Measurements from ENCODE around the gene CSTB. TPM values are rescaled to one million over a fixed set of nuclear protein-coding genes. Genes with fewer than 3 reads are reported as not detected.

CSTB gene
- total and polyA plus RNA-seq, 2 donors (not counting 1 experiment from before 2014, with no cell fraction given) = 14.0 to 28.3 TPM

DNA sequence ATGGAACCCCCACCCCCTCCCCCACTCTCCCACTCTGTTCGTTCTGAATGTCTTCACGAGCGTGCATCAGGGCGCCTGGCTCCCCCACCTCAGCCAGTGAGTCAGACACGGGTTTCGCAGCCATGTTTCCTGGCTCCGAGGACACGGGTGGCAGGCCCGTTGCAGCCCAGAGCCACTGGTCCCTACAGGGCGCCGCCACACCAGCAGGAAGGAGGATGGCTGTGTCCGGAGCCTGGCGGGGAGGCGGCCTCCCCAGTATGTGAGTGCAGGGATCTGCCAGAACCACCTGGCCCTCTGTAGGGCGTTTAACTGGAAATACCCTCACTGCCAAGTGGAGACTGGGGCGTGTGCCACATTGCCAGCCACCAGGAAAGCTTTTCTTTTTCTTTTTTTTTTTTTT lies 18.5 kb downstream of the CSTB start:
- no peaks in the 10 kb centered on the region for H4K20me1 ChIP-seq (ENCODE audit: control insufficient read depth, insufficient read depth, low read length, poor library complexity, severe bottlenecking)
- H3K4me1 Mint-ChIP-seq = no peaks in the 10 kb centered on the region
- DNase-seq = no peak

DNA sequence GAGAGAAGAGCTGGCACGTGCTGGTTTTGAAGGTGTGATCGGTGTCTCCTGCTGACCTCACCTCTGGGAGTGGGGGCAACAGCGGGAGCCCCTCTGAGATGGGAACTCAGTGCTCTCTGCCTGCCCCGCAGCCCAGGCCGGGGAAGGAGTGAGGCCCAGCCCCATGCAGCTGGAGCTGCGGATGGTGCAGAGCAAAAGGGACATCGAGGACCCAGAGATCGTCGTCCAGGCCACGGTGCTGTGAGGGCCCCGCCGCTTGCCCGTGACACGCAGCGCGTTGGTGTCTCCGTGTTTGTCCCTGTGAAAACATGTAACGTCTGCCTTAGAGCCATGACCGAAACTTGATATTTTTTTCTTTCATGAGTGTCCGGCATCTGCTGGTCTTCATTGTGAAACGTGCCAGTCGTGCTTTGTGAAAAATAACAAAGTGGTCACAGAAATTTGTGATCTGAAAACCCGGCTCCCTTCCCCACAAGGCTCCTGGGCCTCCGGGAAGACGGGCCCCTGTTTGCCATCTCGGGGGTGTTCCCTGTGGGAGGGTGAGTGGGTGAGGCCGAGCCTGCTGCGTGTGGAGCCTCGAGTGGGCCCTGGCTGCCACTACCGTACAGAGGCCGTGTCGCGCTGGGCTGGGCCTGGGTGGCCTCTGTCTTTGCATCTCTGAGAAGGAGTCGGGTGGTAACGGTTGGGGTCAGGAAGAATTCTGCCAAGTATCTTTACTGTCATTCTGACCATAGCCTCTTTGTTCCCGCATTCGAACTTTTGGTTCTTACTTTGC lies 20.1 kb downstream of the CSTB start:
- H3K4me3 Mint-ChIP-seq = no peak overlapping the region
- no peaks in the 10 kb centered on the region for H4K20me1 ChIP-seq (ENCODE audit: control insufficient read depth, insufficient read depth, low read length, poor library complexity, severe bottlenecking)
- CTCF ChIA-PET = no interaction called here

More for the DNA sequence above, 18.5 kb downstream of the CSTB start:
- WGBS (ENCODE audit: insufficient coverage) = 97% methylated on average over 16 of the region's 16 CpGs
- Histone ChIP-seq H2AFZ (ENCODE audit: insufficient read depth, low read depth, low read length, poor library complexity, severe bottlenecking) (no peak overlapping the region), H3K36me3 (replicated peaks in 1 of 2; ENCODE audit: control extremely low read depth in 1 of 2, control insufficient read depth in 1 of 2, extremely low read depth in 1 of 2, insufficient read depth in 2 of 2, low read length in 1 of 2) (peaks cover 0 to 37% of the 10 kb centered on the region in 2 experiments), H3K4me3 (ENCODE audit: control extremely low read depth in 1 of 5, extremely low read depth in 1 of 5, insufficient read depth in 1 of 5, low read depth in 2 of 5, low read length in 4 of 5) (no peak overlapping the region), H3K9me3 (ENCODE audit: control extremely low read depth in 1 of 3, control insufficient read depth in 2 of 3, insufficient read depth in 1 of 3, low read length in 2 of 3) (peaks cover 0 to 8% (median 0%) of the 10 kb centered on the region in 3 donors), H3K4me2 (replicated peaks; ENCODE audit: low read depth, low read length, poor library complexity, severe bottlenecking) (no peak overlapping the region), H3K4me1 (ENCODE audit: control insufficient read depth in 2 of 2, insufficient read depth in 2 of 2, low read length in 2 of 2) (no peaks in the 10 kb centered on the region), H3K27ac (ENCODE audit: low read length in 2 of 2) (no peak overlapping the region), H3K27me3 (replicated peaks in 1 of 4; ENCODE audit: control extremely low read depth in 1 of 4, control insufficient read depth in 3 of 4, insufficient read depth in 4 of 4, low read length in 3 of 4) (no peaks in the 10 kb centered on the region), H3K9ac (ENCODE audit: low read length) (no peak overlapping the region), H3K79me2 (ENCODE audit: control insufficient read depth, insufficient read depth, low read length) (no peaks in the 10 kb centered on the region)
- no peak overlapping the region for H3K4me3 Mint-ChIP-seq
- ChIA-PET POLR2A (no interaction called here), CTCF (no interaction called here)
- no peak for ATAC-seq (ENCODE audit: low read depth)
- TF ChIP-seq, protein P1, sequence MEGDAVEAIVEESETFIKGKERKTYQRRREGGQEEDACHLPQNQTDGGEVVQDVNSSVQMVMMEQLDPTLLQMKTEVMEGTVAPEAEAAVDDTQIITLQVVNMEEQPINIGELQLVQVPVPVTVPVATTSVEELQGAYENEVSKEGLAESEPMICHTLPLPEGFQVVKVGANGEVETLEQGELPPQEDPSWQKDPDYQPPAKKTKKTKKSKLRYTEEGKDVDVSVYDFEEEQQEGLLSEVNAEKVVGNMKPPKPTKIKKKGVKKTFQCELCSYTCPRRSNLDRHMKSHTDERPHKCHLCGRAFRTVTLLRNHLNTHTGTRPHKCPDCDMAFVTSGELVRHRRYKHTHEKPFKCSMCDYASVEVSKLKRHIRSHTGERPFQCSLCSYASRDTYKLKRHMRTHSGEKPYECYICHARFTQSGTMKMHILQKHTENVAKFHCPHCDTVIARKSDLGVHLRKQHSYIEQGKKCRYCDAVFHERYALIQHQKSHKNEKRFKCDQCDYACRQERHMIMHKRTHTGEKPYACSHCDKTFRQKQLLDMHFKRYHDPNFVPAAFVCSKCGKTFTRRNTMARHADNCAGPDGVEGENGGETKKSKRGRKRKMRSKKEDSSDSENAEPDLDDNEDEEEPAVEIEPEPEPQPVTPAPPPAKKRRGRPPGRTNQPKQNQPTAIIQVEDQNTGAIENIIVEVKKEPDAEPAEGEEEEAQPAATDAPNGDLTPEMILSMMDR (IDR thresholded peaks at IDR 0.05) = no peak
- TF ChIP-seq EZH2 (IDR thresholded peaks at IDR 0.05; ENCODE audit: borderline replicate concordance, insufficient read depth, low read depth, low read length, poor library complexity, severe bottlenecking) = no peak
- H3K27me3 Mint-ChIP-seq = no peaks in the 10 kb centered on the region
- intact Hi-C loops (cut with micrococcal nuclease) = no loop called here
- no peaks in the 10 kb centered on the region for H3K9me3 Mint-ChIP-seq (ENCODE audit: insufficient read depth)
- H3K27ac Mint-ChIP-seq = no peak overlapping the region

More for the DNA sequence above, 20.1 kb downstream of the CSTB start:
- ATAC-seq (ENCODE audit: low read depth) = no peak
- Histone ChIP-seq H3K79me2 (ENCODE audit: control insufficient read depth, insufficient read depth, low read length) (no peaks in the 10 kb centered on the region), H3K4me2 (replicated peaks; ENCODE audit: low read depth, low read length, poor library complexity, severe bottlenecking) (no peak overlapping the region), H2AFZ (ENCODE audit: insufficient read depth, low read depth, low read length, poor library complexity, severe bottlenecking) (no peak overlapping the region), H3K27ac (ENCODE audit: low read length in 2 of 2) (no peak overlapping the region), H3K4me3 (ENCODE audit: control extremely low read depth in 1 of 5, extremely low read depth in 1 of 5, insufficient read depth in 1 of 5, low read depth in 2 of 5, low read length in 4 of 5) (no peak overlapping the region), H3K4me1 (ENCODE audit: control insufficient read depth in 2 of 2, insufficient read depth in 2 of 2, low read length in 2 of 2) (no peaks in the 10 kb centered on the region), H3K9ac (ENCODE audit: low read length) (no peak overlapping the region), H3K36me3 (replicated peaks in 1 of 2; ENCODE audit: control extremely low read depth in 1 of 2, control insufficient read depth in 1 of 2, extremely low read depth in 1 of 2, insufficient read depth in 2 of 2, low read length in 1 of 2) (peaks cover 0 to 37% of the 10 kb centered on the region in 2 experiments), H3K27me3 (replicated peaks in 1 of 4; ENCODE audit: control extremely low read depth in 1 of 4, control insufficient read depth in 3 of 4, insufficient read depth in 4 of 4, low read length in 3 of 4) (no peaks in the 10 kb centered on the region), H3K9me3 (ENCODE audit: control extremely low read depth in 1 of 3, control insufficient read depth in 2 of 3, insufficient read depth in 1 of 3, low read length in 2 of 3) (peaks cover 0 to 8% (median 0%) of the 10 kb centered on the region in 3 donors)
- H3K4me1 Mint-ChIP-seq = no peaks in the 10 kb centered on the region
- 98% methylated on average over 33 of the region's 37 CpGs for WGBS (ENCODE audit: insufficient coverage)
- TF ChIP-seq, protein P1 (IDR thresholded peaks at IDR 0.05) = no peak
- no peak for TF ChIP-seq EZH2 (IDR thresholded peaks at IDR 0.05; ENCODE audit: borderline replicate concordance, insufficient read depth, low read depth, low read length, poor library complexity, severe bottlenecking)
- no peaks in the 10 kb centered on the region for H3K9me3 Mint-ChIP-seq (ENCODE audit: insufficient read depth)
- POLR2A ChIA-PET = no interaction called here
- no peaks in the 10 kb centered on the region for H3K27me3 Mint-ChIP-seq
- H3K27ac Mint-ChIP-seq = no peak overlapping the region
- intact Hi-C loops (cut with micrococcal nuclease) = no loop called here
- DNase-seq = no peak

Measured in B cell (primary cell).